ENCODE measurements around the gene SEC61A2. TPM values are rescaled to one million over a fixed set of nuclear protein-coding genes. Genes with fewer than 3 reads are reported as not detected.

Gene SEC61A2
- total and polyA plus RNA-seq, 2 of the 4 experiments (the other 2 are of a cell fraction): 6.8 to 10.3 TPM

DNA sequence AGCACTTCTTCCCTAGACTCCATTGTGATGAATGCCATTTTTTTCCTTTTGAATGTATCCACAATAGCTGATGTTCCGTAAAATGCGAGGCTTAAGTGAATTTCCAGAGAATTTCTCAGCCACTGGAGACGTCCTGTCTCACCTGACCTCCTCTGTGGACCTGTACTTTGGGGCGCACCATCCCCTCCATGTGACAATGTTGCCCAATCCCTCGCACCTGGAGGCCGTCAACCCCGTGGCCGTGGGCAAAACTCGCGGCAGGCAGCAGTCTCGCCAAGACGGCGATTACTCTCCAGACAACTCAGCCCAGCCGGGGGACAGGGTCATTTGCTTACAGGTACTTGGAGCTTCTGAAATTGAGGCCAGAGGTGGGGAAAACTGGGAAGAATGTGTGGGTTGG is 40.6 kb upstream of the SEC61A2 start:
- Histone ChIP-seq H4K20me1 (ENCODE audit: insufficient read depth, low read length) (no peaks in the 10 kb centered on the region), H3K56ac (ENCODE audit: extremely low read depth, insufficient read depth, low read length) (no peak overlapping the region), H3K18ac (ENCODE audit: low read depth, low read length) (no peak overlapping the region), H4K8ac (ENCODE audit: low read depth in 2 of 2, low read length in 2 of 2) (no peak overlapping the region), H3K27ac (ENCODE audit: insufficient read depth, low read length) (no peak overlapping the region), H3K9me3 (ENCODE audit: control insufficient read depth, insufficient read depth, low read length) (no peaks in the 10 kb centered on the region), H2BK120ac (ENCODE audit: low read depth, low read length) (no peak overlapping the region), H2BK20ac (ENCODE audit: low read depth, low read length) (no peak overlapping the region), H2AK9ac (replicated peaks; ENCODE audit: low read depth, low read length, poor library complexity) (no peak overlapping the region), H3K79me1 (ENCODE audit: low read depth in 1 of 2, low read length in 2 of 2) (no peaks in the 10 kb centered on the region), H3K4me3 (ENCODE audit: insufficient read depth, low read depth, low read length) (no peak overlapping the region), H2AK5ac (ENCODE audit: low read depth, low read length) (no peak overlapping the region), H3K36me3 (ENCODE audit: control insufficient read depth, insufficient read depth, low read length) (peaks cover 44% of the 10 kb centered on the region), H3K9ac (ENCODE audit: low read depth, low read length) (no peak overlapping the region), H3K4me2 (ENCODE audit: low read depth, low read length) (no peak overlapping the region), H4K5ac (ENCODE audit: low read depth, low read length) (no peak overlapping the region), H2BK5ac (ENCODE audit: low read depth, low read length, poor library complexity, severe bottlenecking) (no peak overlapping the region), H2BK15ac (ENCODE audit: low read depth, low read length) (no peak overlapping the region), H4K91ac (ENCODE audit: insufficient read depth, low read depth, low read length) (no peak overlapping the region), H3K4me1 (ENCODE audit: control insufficient read depth, insufficient read depth, low read length) (no peaks in the 10 kb centered on the region), H3K4ac (ENCODE audit: low read depth, low read length) (no peak overlapping the region), H3K27me3 (ENCODE audit: control insufficient read depth, insufficient read depth, low read length) (no peaks in the 10 kb centered on the region), H3K9me1 (ENCODE audit: insufficient read depth, low read length) (peaks cover 3% of the 10 kb centered on the region; the same call in 1 of the 2 replicates), H3K14ac (replicated peaks; ENCODE audit: low read depth, low read length) (no peak overlapping the region), H3K23ac (ENCODE audit: low read depth, low read length) (no peak overlapping the region), H2AFZ (replicated peaks; ENCODE audit: low read length, poor library complexity) (no peak overlapping the region)
- CTCF ChIA-PET: no interaction called here
- no TSS peak for BruUV-seq (replicated peaks)
- in situ Hi-C loops (cut with MboI; ENCODE audit: low sequenced_read_pairs) (no loop called here), intact Hi-C loops (cut with micrococcal nuclease) (no loop called here), dilution Hi-C loops (cut with HindIII; ENCODE audit: low sequenced_read_pairs, unreplicated experiment) (no loop called here)
- no peak for DNase-seq
- no peak for ATAC-seq (ENCODE audit: low read depth)
- POLR2A ChIA-PET (ENCODE audit: unreplicated experiment): no interaction called here
- TF ChIP-seq BHLHE40 (IDR thresholded peaks at IDR 0.05; ENCODE audit: low read depth, low read length) (no peak), RCOR1 (IDR thresholded peaks at IDR 0.05; ENCODE audit: insufficient replicate concordance, low read length) (no peak), MAFK (IDR thresholded peaks at IDR 0.05; ENCODE audit: low read depth, low read length) (no peak), CEBPB (IDR thresholded peaks at IDR 0.05; ENCODE audit: low read depth, low read length) (no peak), MXI1 (IDR thresholded peaks at IDR 0.05; ENCODE audit: borderline replicate concordance, low read depth, low read length) (no peak), POLR2A (IDR thresholded peaks at IDR 0.05; ENCODE audit: low read depth, low read length) (no peak), SMC3 (IDR thresholded peaks at IDR 0.05; ENCODE audit: low read depth, low read length) (no peak), MAZ (IDR thresholded peaks at IDR 0.05; ENCODE audit: borderline replicate concordance, low read depth, low read length) (no peak), FOS (IDR thresholded peaks at IDR 0.05; ENCODE audit: low read depth, low read length) (no peak)
- TF ChIP-seq, protein P1, sequence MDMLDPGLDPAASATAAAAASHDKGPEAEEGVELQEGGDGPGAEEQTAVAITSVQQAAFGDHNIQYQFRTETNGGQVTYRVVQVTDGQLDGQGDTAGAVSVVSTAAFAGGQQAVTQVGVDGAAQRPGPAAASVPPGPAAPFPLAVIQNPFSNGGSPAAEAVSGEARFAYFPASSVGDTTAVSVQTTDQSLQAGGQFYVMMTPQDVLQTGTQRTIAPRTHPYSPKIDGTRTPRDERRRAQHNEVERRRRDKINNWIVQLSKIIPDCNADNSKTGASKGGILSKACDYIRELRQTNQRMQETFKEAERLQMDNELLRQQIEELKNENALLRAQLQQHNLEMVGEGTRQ (IDR thresholded peaks at IDR 0.05; ENCODE audit: low read depth, low read length): no peak
- 83% methylated on average over 2 of the region's 14 CpGs; no CpG with 5 or more reads in 1 of the 2 experiments for WGBS, 2 experiments (ENCODE audit: extremely low coverage in 2 of 2, insufficient read length in 1 of 2)
